IMR-90 (cell line): ENCODE measurements around the gene TBXAS1. TPM values are rescaled to one million over a fixed set of nuclear protein-coding genes. Genes with fewer than 3 reads are reported as not detected.

Source experiments
- ATAC-seq: fragments of 200-7000 bp; cut with Tn5 transposase; 2 replicates; pipeline ENCODE4 v1.9.1; 2020; ENCODE audit warnings: low read depth, mild to moderate bottlenecking, moderate library complexity
- BruUV-seq: library from RNA; stranded (reverse); fragments of 400-500 nt; replicated peaks from 2 replicates; lab custom pipeline; 2021; lab: Mats Ljungman, UMichigan
- CTCF ChIA-PET: fragments of 300-600 bp; formaldehyde crosslinking; extraction: SDS; loops from one replicate; lab custom pipeline; 2021; ENCODE audit warnings: antibody characterized with exemption; lab: Yijun Ruan, JAX
- POLR2A ChIA-PET: fragments of 300-600 bp; sonication (Branson Sonifier 250); formaldehyde crosslinking; loops from one replicate; lab custom pipeline; 2022; ENCODE audit warnings: antibody characterized with exemption; ENCODE audit not compliant: unreplicated experiment; lab: Charles Lee
- DNase-seq: peaks from one replicate; pipeline ENCODE4 v3.0.0; 2013
- H2AFZ ChIP-seq: replicated peaks from 2 replicates; pipeline ENCODE3; 2013; ENCODE audit warnings: low read length, mild to moderate bottlenecking; ENCODE audit not compliant: poor library complexity
- H2AK5ac ChIP-seq: 2 replicates; pipeline ENCODE4 v1.6.1; 2013; ENCODE audit warnings: low read depth, low read length, inconsistent platforms
- H2AK9ac ChIP-seq: replicated peaks from 2 replicates; pipeline ENCODE3; 2013; ENCODE audit warnings: mild to moderate bottlenecking, low read depth, low read length, moderate library complexity; ENCODE audit not compliant: poor library complexity
- H2BK120ac ChIP-seq: 2 replicates; pipeline ENCODE4 v1.6.1; 2013; ENCODE audit warnings: low read depth, low read length, inconsistent platforms
- H2BK15ac ChIP-seq: 3 replicates; pipeline ENCODE4 v1.6.1; 2013; ENCODE audit warnings: low read depth, low read length, inconsistent platforms
- H2BK20ac ChIP-seq: 2 replicates; pipeline ENCODE4 v1.6.1; 2013; ENCODE audit warnings: low read depth, mild to moderate bottlenecking, inconsistent platforms, low read length, moderate library complexity
- H2BK5ac ChIP-seq: 2 replicates; pipeline ENCODE4 v1.6.1; 2013; ENCODE audit warnings: mild to moderate bottlenecking, low read depth, low read length, inconsistent platforms; ENCODE audit not compliant: poor library complexity, severe bottlenecking
- H3K14ac ChIP-seq: replicated peaks from 2 replicates; pipeline ENCODE4 v1.6.1; 2013; ENCODE audit warnings: low read depth, low read length, inconsistent platforms
- H3K18ac ChIP-seq: 2 replicates; pipeline ENCODE4 v1.6.1; 2013; ENCODE audit warnings: low read depth, low read length, control low read depth
- H3K23ac ChIP-seq: 2 replicates; pipeline ENCODE4 v1.6.1; 2013; ENCODE audit warnings: low read depth, low read length, inconsistent platforms
- H3K27ac ChIP-seq: 2 replicates; pipeline ENCODE4 v1.5.1; 2013; ENCODE audit warnings: mild to moderate bottlenecking, control low read depth, low read length; ENCODE audit not compliant: insufficient read depth
- H3K27me3 ChIP-seq: 2 replicates; pipeline ENCODE4 v1.6.1; 2013; ENCODE audit warnings: low read length; ENCODE audit not compliant: control insufficient read depth, insufficient read depth
- H3K36me3 ChIP-seq: 2 replicates; pipeline ENCODE4 v1.6.1; 2013; ENCODE audit warnings: low read length, mixed read lengths; ENCODE audit not compliant: control insufficient read depth, insufficient read depth
- H3K4ac ChIP-seq: 2 replicates; pipeline ENCODE4 v1.6.1; 2013; ENCODE audit warnings: low read depth, low read length, inconsistent platforms
- H3K4me1 ChIP-seq: 2 replicates; pipeline ENCODE4 v1.6.1; 2013; ENCODE audit warnings: low read length, mixed read lengths; ENCODE audit not compliant: control insufficient read depth, insufficient read depth
- H3K4me2 ChIP-seq: 2 replicates; pipeline ENCODE4 v1.6.1; 2013; ENCODE audit warnings: low read depth, mild to moderate bottlenecking, control low read depth, low read length, moderate library complexity
- H3K4me3 ChIP-seq: 2 replicates; pipeline ENCODE4 v1.5.1; 2013; ENCODE audit warnings: low read depth, mild to moderate bottlenecking, control low read depth, low read length, moderate library complexity; ENCODE audit not compliant: insufficient read depth
- H3K56ac ChIP-seq: 2 replicates; pipeline ENCODE4 v1.6.1; 2013; ENCODE audit warnings: low read length, inconsistent platforms; ENCODE audit not compliant: insufficient read depth; ENCODE audit errors: extremely low read depth
- H3K79me1 ChIP-seq, 2 experiments: 2 replicates each; pipeline ENCODE4 v1.6.1; 2013; ENCODE audit warnings: low read length in 2 of 2, inconsistent platforms in 1 of 2, low read depth in 1 of 2
- H3K9ac ChIP-seq: 2 replicates; pipeline ENCODE4 v1.6.1; 2013; ENCODE audit warnings: low read depth, low read length, control low read depth
- H3K9me1 ChIP-seq: 2 replicates; pipeline ENCODE4 v1.6.1; 2013; ENCODE audit warnings: low read length, inconsistent platforms; ENCODE audit not compliant: insufficient read depth
- H3K9me3 ChIP-seq: 2 replicates; pipeline ENCODE4 v1.6.1; 2013; ENCODE audit warnings: low read length; ENCODE audit not compliant: control insufficient read depth, insufficient read depth
- H4K20me1 ChIP-seq: 2 replicates; pipeline ENCODE4 v1.6.1; 2013; ENCODE audit warnings: low read length, inconsistent platforms; ENCODE audit not compliant: insufficient read depth
- H4K5ac ChIP-seq: 2 replicates; pipeline ENCODE4 v1.6.1; 2013; ENCODE audit warnings: mild to moderate bottlenecking, low read depth, low read length, control low read depth
- H4K8ac ChIP-seq, 2 experiments: 2 replicates each; pipeline ENCODE4 v1.6.1; 2013; ENCODE audit warnings: low read depth in 2 of 2, low read length in 2 of 2, control low read depth in 1 of 2, inconsistent platforms in 1 of 2
- H4K91ac ChIP-seq: 2 replicates; pipeline ENCODE4 v1.6.1; 2013; ENCODE audit warnings: low read depth, low read length, inconsistent platforms; ENCODE audit not compliant: insufficient read depth
- CHD1 ChIP-seq: IDR thresholded peaks from 2 replicates; pipeline ENCODE4 v1.6.1; 2012; ENCODE audit warnings: low read depth, low read length, improper control_type of control experiment
- FOS ChIP-seq: fragments of 150-350 bp; IDR thresholded peaks from 2 replicates; pipeline ENCODE4 v1.6.1; 2016; ENCODE audit warnings: low read depth, low read length
- MXI1 ChIP-seq: IDR thresholded peaks from 2 replicates; pipeline ENCODE4 v1.6.1; 2012; ENCODE audit warnings: low read depth, mild to moderate bottlenecking, low read length, moderate library complexity, borderline replicate concordance
- POLR2A ChIP-seq: IDR thresholded peaks from 2 replicates; pipeline ENCODE4 v1.6.1; 2012; ENCODE audit warnings: mild to moderate bottlenecking, low read depth, low read length
- RAD21 ChIP-seq: IDR thresholded peaks from 2 replicates; pipeline ENCODE4 v1.6.1; 2012; ENCODE audit warnings: low read length, improper control_type of control experiment
- WGBS, 2 experiments: methylation state at CpG; one replicate each; pipeline versions ENCODE4 v1.1.5 to v1.1.7; 2013; ENCODE audit warnings: missing lambda C conversion rate in 2 of 2; ENCODE audit not compliant: insufficient read length in 1 of 2; ENCODE audit errors: extremely low coverage in 2 of 2; 5-methylcytosine and 5-hydroxymethylcytosine counted together
- dilution Hi-C: fragments of 300-500 bp; cut with HindIII; formaldehyde crosslinking; loops from one replicate; pipeline ENCODE4 v1.14.3; 2018; ENCODE audit warnings: low sequenced_read_pairs; ENCODE audit not compliant: unreplicated experiment
- in situ Hi-C: fragments of 300-500 bp; cut with MboI; formaldehyde crosslinking; loops from 3 replicates; pipeline ENCODE4 v1.14.3; 2019; ENCODE audit warnings: low sequenced_read_pairs, inconsistent platforms, mixed read lengths
- intact Hi-C: fragments of 100-400 bp; cut with micrococcal nuclease; formaldehyde crosslinking; loops from 2 replicates; pipeline ENCODE4 v1.10.0; 2022
- polyA plus RNA-seq, 3 experiments: library from polyadenylated mRNA; depleted of rRNA; stranded (reverse); fragments of >200 nt; gene quantifications; 2 replicates each; pipeline ENCODE4 v1.2.3, GENCODE V29; 2012; ENCODE audit warnings: low replicate concordance in 1 of 3
- total RNA-seq: library from RNA; depleted of rRNA; stranded (reverse); fragments of >200 nt; gene quantifications from 2 replicates; pipeline ENCODE4 v1.2.3, GENCODE V29; 2012

Gene TBXAS1
- total and polyA plus RNA-seq, 2 of the 4 experiments (the other 2 are of a cell fraction), result 5.9 to 10.8 TPM

- Histone ChIP-seq H3K36me3 (peaks cover 5% of the 10 kb centered on the region; the same call in 1 of the 2 replicates), H4K91ac (peak overlapping the region; percentile 56), H2AFZ (no peak overlapping the region), H3K14ac (peak overlapping the region; percentile 14), H3K4ac (peak overlapping the region; percentile 77), H4K5ac (peak overlapping the region; percentile 23), H3K4me1 (peaks cover 19% of the 10 kb centered on the region), H3K9me1 (peaks cover 12% of the 10 kb centered on the region), H3K9ac (peak overlapping the region; percentile 41; the same call in 1 of the 2 replicates), H4K8ac (peak overlapping the region in 1 of 2 experiments; percentile 61; a peak in 1 of 4 replicates), H3K79me1 (no peaks in the 10 kb centered on the region), H4K20me1 (peaks cover 10% of the 10 kb centered on the region), H2BK120ac (peak overlapping the region; percentile 80), H3K4me2 (peak overlapping the region; percentile 15), H3K23ac (peak overlapping the region; percentile 44; the same call in 1 of the 2 replicates), H3K4me3 (no peak overlapping the region), H2AK9ac (peak overlapping the region; percentile 74), H2BK15ac (peak overlapping the region; percentile 0; the same call in 2 of the 3 replicates), H3K9me3 (no peaks in the 10 kb centered on the region), H3K18ac (peak overlapping the region; percentile 86), H3K27ac (peak overlapping the region; percentile 86; the same call in 1 of the 2 replicates), H2BK5ac (peak overlapping the region; percentile 51), H2BK20ac (peak overlapping the region; percentile 70), H3K27me3 (no peaks in the 10 kb centered on the region; the same call in 1 of the 2 replicates), H2AK5ac (peak overlapping the region; percentile 66; the same call in 1 of the 2 replicates), H3K56ac (0 out of 2 replicates have a peak overlapping the region, but pooled peaks have one; percentile 52)
- no peak for DNase-seq
- intact Hi-C loops, result loop anchor here (1.0 to 2.0 kb wide), 3 partner anchors 36 to 182 kb away; partner anchors contain the start of gene HIPK2
- POLR2A ChIA-PET, result interaction anchor here (0.7 to 1.2 kb wide), 2 partner anchors 36 to 221 kb away, joined by 3 to 5 read pairs; no protein-coding TSS in a partner anchor
- dilution Hi-C loops, result no loop called here
- BruUV-seq, result no TSS peak
- CTCF ChIA-PET, result no interaction called here
- peak; percentile 83; the same call in 1 of the 2 replicates for ATAC-seq
- no peak for TF ChIP-seq FOS
- TF ChIP-seq CHD1, result no peak
- TF ChIP-seq RAD21, result no peak
- TF ChIP-seq MXI1, result no peak
- TF ChIP-seq POLR2A, result no peak
- no CpG with 5 or more reads among the region's 6 CpGs for WGBS, 2 experiments
- in situ Hi-C loops, result no loop called here
Observed at GRCh38 chr7:139959285-139959628, 130.2 kb downstream of the TBXAS1 start.
